Measurements from ENCODE around the gene WDFY4.

WDFY4 gene

DNA sequence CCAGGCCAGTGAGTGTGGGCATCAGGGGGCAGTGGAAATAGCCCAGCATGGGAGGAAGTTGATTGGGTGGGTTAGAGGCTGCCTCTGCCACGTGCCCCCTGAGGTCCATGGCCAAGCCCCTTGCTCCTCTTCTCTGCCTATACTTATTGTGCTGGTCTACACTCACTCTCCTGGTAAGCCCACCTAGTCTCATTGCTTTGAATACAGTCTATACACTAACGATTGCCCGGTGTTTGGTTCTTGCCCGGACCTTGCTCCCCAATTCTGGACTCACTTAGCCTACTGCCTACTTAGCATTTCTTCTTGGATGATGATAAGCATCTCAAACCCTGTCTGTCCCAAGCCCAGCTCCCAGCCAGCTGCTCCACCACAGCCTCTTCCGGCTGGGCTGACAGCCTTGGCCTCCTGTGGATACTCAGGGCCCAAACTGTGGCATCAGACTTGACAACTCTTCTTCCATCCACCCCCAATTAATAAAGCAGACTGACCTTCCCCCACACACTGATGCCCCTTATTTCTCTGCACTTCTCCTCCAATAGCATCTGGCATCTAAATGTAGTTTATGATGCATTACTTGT lies 244.8 kb downstream of the WDFY4 start:
- Histone ChIP-seq H3K9ac (ENCODE audit: low read length) (no peak overlapping the region), H2AFZ (ENCODE audit: low read depth, low read length, severe bottlenecking) (no peak overlapping the region), H3K79me2 (ENCODE audit: insufficient read depth, low read length) (no peaks in the 10 kb centered on the region), H3K36me3 (ENCODE audit: low read length) (no peaks in the 10 kb centered on the region), H3K9me3 (ENCODE audit: insufficient read depth, low read length) (no peaks in the 10 kb centered on the region), H3K27ac (ENCODE audit: low read depth, low read length) (no peak overlapping the region), H3K4me2 (ENCODE audit: low read depth, low read length, poor library complexity, severe bottlenecking) (no peak overlapping the region), H4K20me1 (ENCODE audit: low read depth, low read length) (no peaks in the 10 kb centered on the region), H3K27me3 (ENCODE audit: low read length) (no peaks in the 10 kb centered on the region), H3K4me3 (ENCODE audit: insufficient read depth, low read length, poor library complexity, severe bottlenecking) (no peak overlapping the region), H3K9me2 (replicated peaks; ENCODE audit: insufficient read depth, low read length) (no peaks in the 10 kb centered on the region), H3F3A (ENCODE audit: insufficient read depth) (no peaks in the 10 kb centered on the region)
- TF ChIP-seq, protein P1, sequence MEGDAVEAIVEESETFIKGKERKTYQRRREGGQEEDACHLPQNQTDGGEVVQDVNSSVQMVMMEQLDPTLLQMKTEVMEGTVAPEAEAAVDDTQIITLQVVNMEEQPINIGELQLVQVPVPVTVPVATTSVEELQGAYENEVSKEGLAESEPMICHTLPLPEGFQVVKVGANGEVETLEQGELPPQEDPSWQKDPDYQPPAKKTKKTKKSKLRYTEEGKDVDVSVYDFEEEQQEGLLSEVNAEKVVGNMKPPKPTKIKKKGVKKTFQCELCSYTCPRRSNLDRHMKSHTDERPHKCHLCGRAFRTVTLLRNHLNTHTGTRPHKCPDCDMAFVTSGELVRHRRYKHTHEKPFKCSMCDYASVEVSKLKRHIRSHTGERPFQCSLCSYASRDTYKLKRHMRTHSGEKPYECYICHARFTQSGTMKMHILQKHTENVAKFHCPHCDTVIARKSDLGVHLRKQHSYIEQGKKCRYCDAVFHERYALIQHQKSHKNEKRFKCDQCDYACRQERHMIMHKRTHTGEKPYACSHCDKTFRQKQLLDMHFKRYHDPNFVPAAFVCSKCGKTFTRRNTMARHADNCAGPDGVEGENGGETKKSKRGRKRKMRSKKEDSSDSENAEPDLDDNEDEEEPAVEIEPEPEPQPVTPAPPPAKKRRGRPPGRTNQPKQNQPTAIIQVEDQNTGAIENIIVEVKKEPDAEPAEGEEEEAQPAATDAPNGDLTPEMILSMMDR (IDR thresholded peaks at IDR 0.05; ENCODE audit: insufficient read depth, low read length, poor library complexity, severe bottlenecking): no peak
- no peak for TF ChIP-seq EZH2phosphoT487 (conservative IDR thresholded peaks at IDR 0.05; ENCODE audit: low read length)

DNA sequence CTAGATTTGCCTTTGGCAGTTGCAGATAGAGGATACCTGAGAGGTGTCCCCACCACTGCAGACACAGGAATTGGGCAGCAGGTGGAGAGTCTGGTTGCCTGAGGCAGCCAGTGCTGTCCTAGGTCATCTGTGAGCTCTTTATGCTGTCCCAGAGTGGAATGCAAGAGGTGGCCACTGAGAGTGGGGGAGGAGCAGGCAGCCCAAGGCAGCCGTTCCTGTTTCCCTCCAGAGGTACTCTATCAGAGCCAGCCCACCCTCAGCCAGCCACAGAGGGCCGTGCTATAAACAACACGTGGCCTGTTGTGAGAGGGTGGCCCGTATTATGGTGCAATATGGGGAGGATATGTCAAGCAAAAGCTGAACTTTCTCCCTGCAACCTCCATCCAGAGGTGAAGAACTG lies 246.5 kb downstream of the WDFY4 start:
- Histone ChIP-seq H3K36me3 (ENCODE audit: low read length) (no peaks in the 10 kb centered on the region), H4K20me1 (ENCODE audit: low read depth, low read length) (no peaks in the 10 kb centered on the region), H3K4me2 (ENCODE audit: low read depth, low read length, poor library complexity, severe bottlenecking) (no peak overlapping the region), H3K79me2 (ENCODE audit: insufficient read depth, low read length) (no peaks in the 10 kb centered on the region), H3K4me3 (ENCODE audit: insufficient read depth, low read length, poor library complexity, severe bottlenecking) (no peak overlapping the region), H3K9me3 (ENCODE audit: insufficient read depth, low read length) (no peaks in the 10 kb centered on the region), H3F3A (ENCODE audit: insufficient read depth) (no peaks in the 10 kb centered on the region), H3K9ac (ENCODE audit: low read length) (no peak overlapping the region), H3K27ac (ENCODE audit: low read depth, low read length) (no peak overlapping the region), H3K27me3 (ENCODE audit: low read length) (no peaks in the 10 kb centered on the region), H2AFZ (ENCODE audit: low read depth, low read length, severe bottlenecking) (no peak overlapping the region), H3K9me2 (replicated peaks; ENCODE audit: insufficient read depth, low read length) (no peaks in the 10 kb centered on the region)
- TF ChIP-seq, protein P1 (IDR thresholded peaks at IDR 0.05; ENCODE audit: insufficient read depth, low read length, poor library complexity, severe bottlenecking): no peak
- TF ChIP-seq EZH2phosphoT487 (conservative IDR thresholded peaks at IDR 0.05; ENCODE audit: low read length): no peak

DNA sequence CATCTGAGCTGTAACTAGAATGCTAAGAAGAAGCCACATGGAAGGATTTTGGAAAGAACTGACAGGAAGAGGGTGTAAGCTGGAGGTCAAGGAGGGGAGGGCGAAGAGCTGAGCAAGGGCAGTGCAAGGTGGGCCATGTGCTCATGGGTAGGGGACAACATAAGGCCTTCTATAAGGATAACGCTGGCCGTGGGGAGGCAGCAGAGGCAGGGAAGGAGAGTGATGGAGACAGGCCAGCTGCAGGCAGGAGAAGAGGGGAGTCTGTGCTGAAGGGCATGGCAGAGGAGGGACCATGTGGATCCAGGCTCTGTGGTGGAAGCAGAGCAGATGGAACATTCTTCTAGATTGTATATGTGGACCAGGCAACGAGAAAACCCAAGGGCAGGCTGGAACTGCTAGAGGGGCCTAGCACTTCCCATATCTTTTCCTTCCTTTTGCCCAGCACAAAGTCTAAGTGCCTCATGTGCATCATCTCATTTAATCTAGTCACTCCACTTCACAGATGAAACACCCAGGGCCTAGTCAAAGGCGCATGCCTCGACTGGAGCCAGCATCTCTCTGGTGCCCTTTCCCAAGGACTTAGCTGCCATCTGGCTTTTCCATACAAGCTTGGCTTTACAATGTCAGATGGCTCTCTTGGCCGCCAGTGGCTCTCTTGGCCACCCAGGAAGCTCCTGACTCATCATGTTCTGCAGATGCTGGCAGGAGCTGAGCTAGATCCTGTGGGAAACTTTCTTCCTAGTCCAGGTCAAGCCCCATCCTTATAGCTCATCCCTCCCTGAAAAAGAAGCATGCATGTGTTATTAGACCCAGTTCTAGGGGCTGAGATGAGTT lies 248.4 kb downstream of the WDFY4 start:
- Histone ChIP-seq H3K27ac (ENCODE audit: low read depth, low read length) (no peak overlapping the region), H3K79me2 (ENCODE audit: insufficient read depth, low read length) (no peaks in the 10 kb centered on the region), H3F3A (ENCODE audit: insufficient read depth) (no peaks in the 10 kb centered on the region), H3K9me3 (ENCODE audit: insufficient read depth, low read length) (no peaks in the 10 kb centered on the region), H3K9ac (ENCODE audit: low read length) (no peak overlapping the region), H3K4me3 (ENCODE audit: insufficient read depth, low read length, poor library complexity, severe bottlenecking) (no peak overlapping the region), H3K27me3 (ENCODE audit: low read length) (no peaks in the 10 kb centered on the region), H3K4me2 (ENCODE audit: low read depth, low read length, poor library complexity, severe bottlenecking) (no peak overlapping the region), H3K36me3 (ENCODE audit: low read length) (no peaks in the 10 kb centered on the region), H4K20me1 (ENCODE audit: low read depth, low read length) (no peaks in the 10 kb centered on the region), H3K9me2 (replicated peaks; ENCODE audit: insufficient read depth, low read length) (no peaks in the 10 kb centered on the region), H2AFZ (ENCODE audit: low read depth, low read length, severe bottlenecking) (no peak overlapping the region)
- TF ChIP-seq EZH2phosphoT487 (conservative IDR thresholded peaks at IDR 0.05; ENCODE audit: low read length): no peak
- TF ChIP-seq, protein P1 (IDR thresholded peaks at IDR 0.05; ENCODE audit: insufficient read depth, low read length, poor library complexity, severe bottlenecking): no peak
